ENCODE results near the gene CPLX3. TPM values are rescaled to one million over a fixed set of nuclear protein-coding genes. Genes with fewer than 3 reads are reported as not detected.
A peak's percentile ranks its signal among the peaks of the same experiment; 100 is the strongest.

The CPLX3 gene
- polyA plus RNA-seq, 2 of the 4 experiments (the other 2 are of a cell fraction) = not detected

DNA sequence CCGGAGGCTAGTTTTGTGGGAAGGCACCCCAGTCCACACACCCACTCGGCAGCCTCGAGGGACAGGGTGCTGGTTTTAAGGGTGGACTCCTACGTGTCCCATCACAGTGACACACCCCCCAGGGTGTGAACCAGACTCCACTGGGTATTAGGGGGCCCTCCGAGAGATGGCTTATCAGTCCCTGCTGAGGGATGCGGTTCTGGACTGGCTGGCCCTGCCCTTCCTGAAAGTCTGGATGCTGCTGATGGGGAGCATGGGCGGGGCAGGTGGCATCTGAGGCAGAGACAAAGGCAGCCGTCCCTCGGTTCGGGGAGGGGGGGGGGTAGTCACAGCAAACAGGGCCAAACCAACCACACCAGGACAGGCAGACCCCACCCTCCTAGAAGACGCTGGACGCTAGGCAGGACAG lies 17.5 kb downstream of the CPLX3 start:
- TF ChIP-seq HOXA7 (CRISPR knock-in tag; IDR thresholded peaks at IDR 0.05) (no peak), HOXB5 (CRISPR knock-in tag; IDR thresholded peaks at IDR 0.05) (no peak), ZNF302 (CRISPR knock-in tag; IDR thresholded peaks at IDR 0.05) (no peak), ZFP36 (IDR thresholded peaks at IDR 0.05; ENCODE audit: borderline replicate concordance, partially characterized antibody) (no peak), NR3C1 (IDR thresholded peaks at IDR 0.05) (no peak), NFE2L2 (conservative IDR thresholded peaks at IDR 0.05; ENCODE audit: low read length) (no peak), HOXB13 (CRISPR knock-in tag; IDR thresholded peaks at IDR 0.05; ENCODE audit: low read depth) (no peak), EHF (CRISPR knock-in tag; IDR thresholded peaks at IDR 0.05) (no peak), MAZ (IDR thresholded peaks at IDR 0.05; ENCODE audit: borderline replicate concordance, low read depth, low read length) (no peak), SMC3 (IDR thresholded peaks at IDR 0.05) (no peak), ZC3H11A (IDR thresholded peaks at IDR 0.05) (no peak), HDAC2 (IDR thresholded peaks at IDR 0.05) (no peak), JUNB (IDR thresholded peaks at IDR 0.05) (no peak), RAD21 (conservative IDR thresholded peaks at IDR 0.05 in 1 of 2, IDR thresholded peaks at IDR 0.05 in 1 of 2) (no peak)
- TF ChIP-seq, protein P1, sequence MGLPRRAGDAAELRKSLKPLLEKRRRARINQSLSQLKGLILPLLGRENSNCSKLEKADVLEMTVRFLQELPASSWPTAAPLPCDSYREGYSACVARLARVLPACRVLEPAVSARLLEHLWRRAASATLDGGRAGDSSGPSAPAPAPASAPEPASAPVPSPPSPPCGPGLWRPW (IDR thresholded peaks at IDR 0.05) = no peak
- TF ChIP-seq, protein P2, sequence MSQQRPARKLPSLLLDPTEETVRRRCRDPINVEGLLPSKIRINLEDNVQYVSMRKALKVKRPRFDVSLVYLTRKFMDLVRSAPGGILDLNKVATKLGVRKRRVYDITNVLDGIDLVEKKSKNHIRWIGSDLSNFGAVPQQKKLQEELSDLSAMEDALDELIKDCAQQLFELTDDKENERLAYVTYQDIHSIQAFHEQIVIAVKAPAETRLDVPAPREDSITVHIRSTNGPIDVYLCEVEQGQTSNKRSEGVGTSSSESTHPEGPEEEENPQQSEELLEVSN (IDR thresholded peaks at IDR 0.05; ENCODE audit: borderline replicate concordance, low read depth) = no peak
- TF ChIP-seq, protein P3, sequence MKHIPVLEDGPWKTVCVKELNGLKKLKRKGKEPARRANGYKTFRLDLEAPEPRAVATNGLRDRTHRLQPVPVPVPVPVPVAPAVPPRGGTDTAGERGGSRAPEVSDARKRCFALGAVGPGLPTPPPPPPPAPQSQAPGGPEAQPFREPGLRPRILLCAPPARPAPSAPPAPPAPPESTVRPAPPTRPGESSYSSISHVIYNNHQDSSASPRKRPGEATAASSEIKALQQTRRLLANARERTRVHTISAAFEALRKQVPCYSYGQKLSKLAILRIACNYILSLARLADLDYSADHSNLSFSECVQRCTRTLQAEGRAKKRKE (CRISPR knock-in tag; IDR thresholded peaks at IDR 0.05; ENCODE audit: low read depth) = no peak
- Histone ChIP-seq H3K4me3 (no peak overlapping the region; the same call in 2 of the 3 replicates), H3K9me3 (no peaks in the 10 kb centered on the region), H3K27ac (peak overlapping the region; percentile 89 to 95; a peak in 5 of 6 replicates), H3K4me1 (peaks cover 13% of the 10 kb centered on the region), H3K4me2 (peak overlapping the region; percentile 88)
- ATAC-seq (no peak), DNase-seq (ENCODE audit: low read depth in 1 of 2, low spot score in 1 of 2) (no peak), FAIRE-seq (no peak)
- POLR2A ChIA-PET = interaction anchor here (0.6 kb wide), 1 partner anchor 43 kb away, joined by 3 read pairs; no protein-coding TSS in a partner anchor
- WGBS (ENCODE audit: missing lambda C conversion rate) = 89% methylated on average over 12 of the region's 12 CpGs
- CTCF ChIA-PET = interaction anchor here (0.7 to 66.7 kb wide), 10 partner anchors 8 to 107 kb away, joined by 3 to 1908 read pairs (median 4); partner anchors contain the start of genes CPLX3, CSK and LMAN1L

DNA sequence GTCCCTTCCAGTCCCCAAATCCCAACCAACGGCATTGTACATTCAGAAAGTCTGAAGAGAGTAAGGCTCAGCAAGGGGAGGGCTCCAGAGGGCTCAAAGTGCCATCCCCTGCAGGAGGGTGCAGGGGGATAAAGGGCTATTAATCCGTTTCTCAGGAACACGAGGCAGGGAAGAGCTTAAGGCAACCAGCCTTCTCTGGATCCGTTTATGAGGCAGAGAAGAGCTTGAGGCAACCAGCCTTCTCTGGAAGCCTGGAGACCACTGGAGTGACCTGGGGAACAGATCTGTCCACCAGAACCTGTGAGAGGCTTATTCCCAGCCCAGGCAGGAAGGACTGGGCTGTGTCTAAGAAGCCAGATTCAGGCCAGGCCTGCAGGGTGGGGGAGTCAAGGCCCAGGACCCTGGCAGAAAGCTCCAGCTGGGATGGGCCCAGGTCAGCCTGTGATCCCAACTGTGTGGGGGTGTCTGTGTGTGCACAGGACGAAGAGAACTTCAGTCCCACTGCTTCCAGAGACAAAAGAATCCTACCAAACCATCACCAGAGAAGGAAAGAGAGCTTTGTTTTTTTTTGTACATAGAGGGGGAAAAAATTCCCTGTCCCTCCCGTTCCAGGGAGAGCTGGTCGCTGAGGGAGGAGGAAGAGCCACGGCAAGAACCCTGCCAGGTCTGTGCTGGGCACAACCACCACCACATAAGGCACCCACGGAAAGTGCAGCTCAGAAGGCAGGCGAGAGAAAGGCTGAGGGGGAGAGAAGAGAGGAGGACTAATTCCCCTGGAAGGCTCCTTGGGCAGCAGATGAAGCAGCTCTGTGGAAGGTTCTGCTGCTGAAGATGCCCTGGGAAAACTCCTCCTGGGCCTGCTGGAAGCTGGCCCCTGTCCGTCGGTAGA lies 18.1 kb downstream of the CPLX3 start:
- Histone ChIP-seq H3K4me3 (no peak overlapping the region), H3K4me2 (no peak overlapping the region), H3K9me3 (no peaks in the 10 kb centered on the region), H3K4me1 (peaks cover 13% of the 10 kb centered on the region), H3K27ac (peak overlapping the region in 1 of 2 experiments; percentile 95; a peak in 1 of 6 replicates)
- TF ChIP-seq HOXB13 (CRISPR knock-in tag; IDR thresholded peaks at IDR 0.05; ENCODE audit: low read depth) = no peak
- TF ChIP-seq, protein P4, sequence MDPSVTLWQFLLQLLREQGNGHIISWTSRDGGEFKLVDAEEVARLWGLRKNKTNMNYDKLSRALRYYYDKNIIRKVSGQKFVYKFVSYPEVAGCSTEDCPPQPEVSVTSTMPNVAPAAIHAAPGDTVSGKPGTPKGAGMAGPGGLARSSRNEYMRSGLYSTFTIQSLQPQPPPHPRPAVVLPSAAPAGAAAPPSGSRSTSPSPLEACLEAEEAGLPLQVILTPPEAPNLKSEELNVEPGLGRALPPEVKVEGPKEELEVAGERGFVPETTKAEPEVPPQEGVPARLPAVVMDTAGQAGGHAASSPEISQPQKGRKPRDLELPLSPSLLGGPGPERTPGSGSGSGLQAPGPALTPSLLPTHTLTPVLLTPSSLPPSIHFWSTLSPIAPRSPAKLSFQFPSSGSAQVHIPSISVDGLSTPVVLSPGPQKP (IDR thresholded peaks at IDR 0.05; ENCODE audit: low read depth, low read length) = no peak
- TF ChIP-seq EP300 (IDR thresholded peaks at IDR 0.05) = no peak
- TF ChIP-seq ZSCAN20 (CRISPR knock-in tag; IDR thresholded peaks at IDR 0.05) = no peak
- ATAC-seq (no peak), DNase-seq (ENCODE audit: low read depth in 1 of 2, low spot score in 1 of 2) (no peak), FAIRE-seq (no peak)
- ChIA-PET CTCF (interaction anchor here (0.7 to 66.7 kb wide), 5 partner anchors 16 to 106 kb away, joined by 3 to 1908 read pairs (median 4); partner anchors contain the start of genes CSK and LMAN1L), POLR2A (no interaction called here)
- 90% methylated on average over 12 of the region's 12 CpGs for WGBS (ENCODE audit: missing lambda C conversion rate)
